Endodermal cell (in vitro differentiated cells): ENCODE results near the gene ZNF536. TPM values are rescaled to one million over a fixed set of nuclear protein-coding genes. Genes with fewer than 3 reads are reported as not detected.
"Not testable (repeated sequence)": the region's sequence is repeated elsewhere in the genome, so short reads cannot be mapped to it uniquely, and the experiment has no call there.

Source experiments
- DNase-seq: peaks from one replicate; pipeline ENCODE4 v3.0.0-alpha.2; 2017
- H3K27ac ChIP-seq: 2 replicates; pipeline ENCODE4 v1.5.1; 2013; ENCODE audit warnings: mild to moderate bottlenecking, low read depth, low read length, moderate library complexity
- H3K27me3 ChIP-seq: 2 replicates; pipeline ENCODE4 v1.6.1; 2013; ENCODE audit warnings: mild to moderate bottlenecking, low read length, moderate library complexity; ENCODE audit not compliant: insufficient read depth, control insufficient read depth, poor library complexity, severe bottlenecking
- H3K36me3 ChIP-seq: 2 replicates; pipeline ENCODE4 v1.7.0; 2013; ENCODE audit warnings: mild to moderate bottlenecking, low read length, moderate library complexity; ENCODE audit not compliant: control insufficient read depth, insufficient read depth
- H3K4me1 ChIP-seq: one replicate; pipeline ENCODE4 v1.7.0; 2013; ENCODE audit warnings: low read length; ENCODE audit not compliant: control insufficient read depth, insufficient read depth
- H3K4me3 ChIP-seq: 2 replicates; pipeline ENCODE4 v1.5.1; 2013; ENCODE audit warnings: mild to moderate bottlenecking, low read length, moderate library complexity
- H3K9ac ChIP-seq: 2 replicates; pipeline ENCODE4 v1.6.1; 2013; ENCODE audit warnings: mild to moderate bottlenecking, low read length, moderate library complexity; ENCODE audit not compliant: poor library complexity, severe bottlenecking; ENCODE audit errors: extremely low read depth
- H3K9me3 ChIP-seq: 2 replicates; pipeline ENCODE4 v1.6.1; 2013; ENCODE audit warnings: mild to moderate bottlenecking, low read length, moderate library complexity; ENCODE audit not compliant: control insufficient read depth
- H3K27ac Mint-ChIP-seq: 2 replicates; pipeline ENCODE4 v1.8.0; 2020; ENCODE audit warnings: mixed read lengths
- H3K27me3 Mint-ChIP-seq: 2 replicates; pipeline ENCODE4 v1.8.0; 2021; ENCODE audit warnings: mild to moderate bottlenecking, mixed read lengths; ENCODE audit not compliant: insufficient read depth
- H3K36me3 Mint-ChIP-seq: 2 replicates; pipeline ENCODE4 v1.8.0; 2020; ENCODE audit warnings: low read depth, mixed read lengths
- H3K4me1 Mint-ChIP-seq: 2 replicates; pipeline ENCODE4 v1.8.0; 2020; ENCODE audit warnings: mixed read lengths
- H3K4me3 Mint-ChIP-seq: 2 replicates; pipeline ENCODE4 v1.8.0; 2020; ENCODE audit warnings: mild to moderate bottlenecking, moderate library complexity, mixed read lengths
- H3K9me3 Mint-ChIP-seq: 2 replicates; pipeline ENCODE4 v1.8.0; 2020; ENCODE audit warnings: mild to moderate bottlenecking, mixed read lengths
- WGBS, 2 experiments: methylation state at CpG; one replicate each; pipeline versions ENCODE4 v1.1.5 to v1.1.7; 2013; ENCODE audit warnings: missing lambda C conversion rate in 2 of 2, mixed read lengths in 1 of 2; ENCODE audit not compliant: insufficient coverage in 1 of 2, insufficient read length in 1 of 2; 5-methylcytosine and 5-hydroxymethylcytosine counted together
- total RNA-seq, 2 donors: library from RNA; stranded (reverse); fragmentation: NEBNext Ultra II Directional in 1 of 2; extraction: Animal tissue kit (Norgen Biotek cat#: 25700) in 1 of 2; gene quantifications; 2 replicates in 1 of 2; 3 replicates in 1 of 2; pipeline ENCODE4 v1.2.1, GENCODE V29; 2021
- TF ChIP-seq, protein P1 (sequence below): fragments of 200-600 bp; sonication (generic); conservative IDR thresholded peaks from 2 replicates; pipeline ENCODE4 v1.5.0; 2021; ENCODE audit warnings: antibody characterized with exemption, mild to moderate bottlenecking

The ZNF536 gene
- total RNA-seq, 2 donors from 2014 or later, result not detected

DNA sequence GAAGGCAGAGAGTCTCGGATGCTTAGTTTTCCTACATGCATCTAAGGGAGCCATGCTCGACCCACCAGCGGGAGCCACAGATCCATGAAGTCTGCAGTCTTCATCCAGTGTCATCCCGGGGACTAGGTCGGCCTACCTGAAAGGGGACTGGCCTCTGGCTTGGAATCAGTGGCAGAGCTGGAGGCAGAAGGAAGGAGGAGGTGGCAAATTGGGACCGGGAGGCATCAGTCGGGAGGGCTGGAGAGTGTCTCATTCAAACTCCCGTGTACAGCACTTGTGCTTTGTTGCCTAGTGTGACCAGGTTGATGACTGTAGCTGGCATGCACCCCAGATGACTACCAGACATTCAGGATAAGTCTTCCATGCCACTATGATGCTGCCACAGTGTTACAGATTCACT is 26.5 kb upstream of the ZNF536 start:
- H3K4me3 Mint-ChIP-seq, result no peak overlapping the region
- no peak overlapping the region for H3K4me3 ChIP-seq

DNA sequence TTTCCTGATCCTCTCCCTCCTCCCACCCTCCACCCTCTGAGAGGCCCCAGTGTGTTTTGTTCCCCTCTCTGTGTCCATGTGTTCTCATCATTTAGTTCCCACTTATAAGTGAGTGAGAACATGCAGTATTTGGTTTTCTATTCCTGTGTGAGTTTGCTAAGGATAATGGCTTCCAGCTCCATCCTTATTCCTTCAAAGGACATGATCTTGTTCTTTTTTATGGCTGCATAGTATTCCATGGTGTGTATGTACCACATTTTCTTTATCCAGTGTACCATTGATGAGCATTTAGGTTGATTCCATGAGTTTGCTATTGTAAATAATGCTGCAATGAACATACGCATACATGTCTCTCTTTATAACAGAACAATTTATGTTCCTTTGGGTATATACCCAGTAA is 25.7 kb upstream of the ZNF536 start:
- not testable (repeated sequence) for H3K4me3 ChIP-seq, H3K27ac Mint-ChIP-seq, H3K27me3 Mint-ChIP-seq, H3K27me3 ChIP-seq, H3K27ac ChIP-seq, H3K9me3 Mint-ChIP-seq, H3K36me3 Mint-ChIP-seq, DNase-seq, H3K9ac ChIP-seq, H3K36me3 ChIP-seq, H3K4me3 Mint-ChIP-seq, H3K4me1 Mint-ChIP-seq, H3K4me1 ChIP-seq, H3K9me3 ChIP-seq
- 100% methylated on average over 1 of the region's 1 CpG; no CpG with 5 or more reads in 1 of the 2 experiments for WGBS, 2 experiments

More for the DNA sequence above, 26.5 kb upstream of the ZNF536 start:
- Histone ChIP-seq H3K9ac (no peak overlapping the region), H3K4me1 (no peaks in the 10 kb centered on the region), H3K27ac (no peak overlapping the region), H3K36me3 (no peaks in the 10 kb centered on the region), H3K9me3 (no peaks in the 10 kb centered on the region), H3K27me3 (no peaks in the 10 kb centered on the region)
- Mint-ChIP-seq H3K36me3 (no peaks in the 10 kb centered on the region), H3K9me3 (no peaks in the 10 kb centered on the region), H3K4me1 (no peaks in the 10 kb centered on the region), H3K27me3 (no peaks in the 10 kb centered on the region), H3K27ac (no peak overlapping the region)
- TF ChIP-seq, protein P1, sequence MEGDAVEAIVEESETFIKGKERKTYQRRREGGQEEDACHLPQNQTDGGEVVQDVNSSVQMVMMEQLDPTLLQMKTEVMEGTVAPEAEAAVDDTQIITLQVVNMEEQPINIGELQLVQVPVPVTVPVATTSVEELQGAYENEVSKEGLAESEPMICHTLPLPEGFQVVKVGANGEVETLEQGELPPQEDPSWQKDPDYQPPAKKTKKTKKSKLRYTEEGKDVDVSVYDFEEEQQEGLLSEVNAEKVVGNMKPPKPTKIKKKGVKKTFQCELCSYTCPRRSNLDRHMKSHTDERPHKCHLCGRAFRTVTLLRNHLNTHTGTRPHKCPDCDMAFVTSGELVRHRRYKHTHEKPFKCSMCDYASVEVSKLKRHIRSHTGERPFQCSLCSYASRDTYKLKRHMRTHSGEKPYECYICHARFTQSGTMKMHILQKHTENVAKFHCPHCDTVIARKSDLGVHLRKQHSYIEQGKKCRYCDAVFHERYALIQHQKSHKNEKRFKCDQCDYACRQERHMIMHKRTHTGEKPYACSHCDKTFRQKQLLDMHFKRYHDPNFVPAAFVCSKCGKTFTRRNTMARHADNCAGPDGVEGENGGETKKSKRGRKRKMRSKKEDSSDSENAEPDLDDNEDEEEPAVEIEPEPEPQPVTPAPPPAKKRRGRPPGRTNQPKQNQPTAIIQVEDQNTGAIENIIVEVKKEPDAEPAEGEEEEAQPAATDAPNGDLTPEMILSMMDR, result no peak
- WGBS, 2 experiments, result 91 to 100% methylated on average over 7 to 8 of the region's 8 CpGs
- no peak for DNase-seq

DNA sequence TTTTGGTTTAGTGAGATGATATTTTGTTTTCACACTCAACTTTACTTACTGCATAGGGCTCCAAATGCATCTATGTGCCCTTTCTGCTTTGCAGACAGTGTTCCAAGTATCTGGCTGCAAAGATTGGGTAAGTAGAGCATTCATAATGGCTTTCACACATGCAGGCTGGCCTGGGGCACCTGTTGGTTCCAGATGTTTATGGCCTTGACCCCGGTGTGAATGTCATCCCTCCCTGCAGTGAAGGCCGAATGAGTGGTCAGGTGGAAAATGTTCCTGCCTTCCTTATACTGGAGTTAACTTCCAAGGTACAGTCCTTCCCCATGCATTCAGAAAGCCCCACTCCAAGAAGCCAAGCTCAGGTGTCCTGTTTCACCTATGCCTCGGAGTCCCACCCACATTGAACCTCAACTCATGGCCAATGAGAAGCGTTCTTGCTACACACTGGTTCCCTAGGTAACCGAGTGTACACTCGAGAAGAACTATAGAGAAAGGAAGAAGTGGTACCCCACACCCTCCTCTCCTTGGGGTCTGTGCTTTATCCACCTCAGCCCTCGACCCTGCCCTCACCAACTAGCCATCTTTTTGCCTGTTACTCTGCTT is 23.0 kb upstream of the ZNF536 start:
- H3K4me3 Mint-ChIP-seq, result no peak overlapping the region
- no peak overlapping the region for H3K27ac ChIP-seq
- H3K27ac Mint-ChIP-seq, result no peak overlapping the region
- peaks cover 9% of the 10 kb centered on the region for H3K4me1 Mint-ChIP-seq
- peaks cover 6% of the 10 kb centered on the region for H3K27me3 ChIP-seq
- H3K4me1 ChIP-seq, result no peaks in the 10 kb centered on the region
- 75 to 80% methylated on average over 2 to 7 of the region's 7 CpGs for WGBS, 2 experiments
- DNase-seq, result peak; percentile 78
- H3K36me3 Mint-ChIP-seq, result no peaks in the 10 kb centered on the region
- H3K9me3 ChIP-seq, result no peaks in the 10 kb centered on the region
- no peak overlapping the region for H3K4me3 ChIP-seq
- no peaks in the 10 kb centered on the region for H3K27me3 Mint-ChIP-seq
- no peaks in the 10 kb centered on the region for H3K9me3 Mint-ChIP-seq
- TF ChIP-seq, protein P1, result no peak
- H3K9ac ChIP-seq, result no peak overlapping the region
- no peaks in the 10 kb centered on the region for H3K36me3 ChIP-seq
